Cerebellar nuclear complex (tissue), 1 donor: Measurements from ENCODE around the gene SPATA1.
"Not testable (repeated sequence)": the region's sequence is repeated elsewhere in the genome, so short reads cannot be mapped to it uniquely, and the experiment has no call there.

Experiments used
- DNase-seq, 2 experiments: peaks; one replicate each; lab custom pipeline; 2025; lab: John Stamatoyannopoulos, UW

SPATA1 gene

GRCh38 chr1:84506002-84506728 is at the start of gene SPATA1, which contains the start of gene GNG5:
Gene SPATA1, plus strand, starts transcription at chr1:84506386. Its CDS starts 9,974 bp downstream, at chr1:84516360.
Gene GNG5, minus strand, starts transcription at chr1:84506581. Its CDS starts 490 bp downstream, at chr1:84506091.
- DNase-seq: peak in 1 of 2 experiments; percentile 61

DNA sequence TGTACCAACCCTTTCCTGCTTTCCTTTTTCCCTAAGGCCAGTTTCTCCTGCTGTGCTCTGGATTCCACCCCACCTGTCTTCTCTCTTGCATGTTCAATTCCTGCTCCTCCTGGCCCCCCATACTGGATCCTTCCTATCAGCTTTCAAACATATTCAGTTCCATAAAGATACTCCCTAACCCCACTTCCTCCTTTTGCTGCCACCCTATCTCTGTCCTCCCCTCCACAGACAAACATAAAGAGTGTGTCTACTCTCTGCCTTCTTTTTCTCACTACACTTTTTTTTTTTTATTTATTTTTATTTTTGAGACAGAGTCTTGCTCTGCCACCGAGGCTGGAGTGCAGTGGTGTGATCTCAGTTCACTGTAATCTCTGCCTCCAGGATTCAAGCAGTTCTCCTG is 44.1 kb upstream of the SPATA1 start:
- no peak for DNase-seq

- no peak for DNase-seq
Measured at GRCh38 chr1:84467298-84467697, 38.9 kb upstream of the SPATA1 start.

- DNase-seq: no peak
Measured at GRCh38 chr1:84476225-84476624, 30.0 kb upstream of the SPATA1 start.

DNA sequence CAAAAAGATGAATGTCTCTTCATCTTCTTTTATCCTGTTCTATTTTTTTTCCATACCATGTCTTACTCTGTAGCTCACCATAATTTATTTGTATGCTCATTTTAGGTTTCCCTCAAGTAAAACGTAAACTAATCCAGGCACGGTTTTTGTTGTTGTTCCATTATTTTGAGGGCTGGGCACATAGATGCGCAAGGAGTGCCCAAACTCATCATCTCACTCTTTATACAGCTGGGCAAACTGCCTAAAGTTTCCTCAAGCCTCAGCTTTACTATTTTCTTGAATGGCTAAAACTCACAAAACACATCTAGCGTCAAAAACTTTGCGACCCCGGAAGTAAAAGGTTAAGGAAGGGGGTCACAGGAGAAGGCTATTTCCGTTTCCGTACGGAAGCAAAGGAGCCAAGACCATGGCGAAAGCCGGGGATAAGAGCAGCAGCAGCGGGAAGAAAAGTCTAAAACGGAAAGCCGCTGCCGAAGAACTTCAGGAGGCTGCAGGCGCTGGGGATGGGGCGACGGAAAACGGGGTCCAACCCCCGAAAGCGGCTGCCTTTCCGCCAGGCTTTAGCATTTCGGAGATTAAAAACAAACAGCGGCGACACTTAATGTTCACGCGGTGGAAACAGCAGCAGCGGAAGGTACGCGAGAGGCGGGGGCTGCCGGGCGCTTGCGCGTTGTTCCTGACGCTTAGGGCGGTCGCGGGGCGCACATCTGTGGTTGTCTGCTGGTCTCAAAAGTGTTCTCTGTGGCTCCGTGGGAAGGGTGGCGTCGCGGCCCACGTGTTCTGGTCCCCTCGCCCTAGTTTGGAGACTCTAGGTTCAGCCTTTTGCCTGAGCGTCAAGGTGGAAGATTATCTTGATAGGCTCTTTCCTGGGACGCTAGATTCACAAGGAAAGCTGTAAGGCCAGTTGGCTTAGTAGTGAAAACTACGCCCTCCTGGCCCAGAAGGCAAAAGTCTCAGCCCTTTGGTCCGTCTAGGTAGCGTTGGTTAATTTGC is 27.0 kb upstream of the SPATA1 start, which contains the start of gene RPF1:
RPF1 (plus strand) TSS at position 391 of the 993 bp plus-strand sequence; CDS start at position 407, 16 bp downstream.
- no peak for DNase-seq

- DNase-seq: no peak
Measured at GRCh38 chr1:84479998-84480397, 26.2 kb upstream of the SPATA1 start.

- DNase-seq: no peak
Measured at GRCh38 chr1:84480650-84481049, 25.5 kb upstream of the SPATA1 start.

GRCh38 chr1:84481317-84481716 is 24.9 kb upstream of the SPATA1 start:
- no peak for DNase-seq

DNA sequence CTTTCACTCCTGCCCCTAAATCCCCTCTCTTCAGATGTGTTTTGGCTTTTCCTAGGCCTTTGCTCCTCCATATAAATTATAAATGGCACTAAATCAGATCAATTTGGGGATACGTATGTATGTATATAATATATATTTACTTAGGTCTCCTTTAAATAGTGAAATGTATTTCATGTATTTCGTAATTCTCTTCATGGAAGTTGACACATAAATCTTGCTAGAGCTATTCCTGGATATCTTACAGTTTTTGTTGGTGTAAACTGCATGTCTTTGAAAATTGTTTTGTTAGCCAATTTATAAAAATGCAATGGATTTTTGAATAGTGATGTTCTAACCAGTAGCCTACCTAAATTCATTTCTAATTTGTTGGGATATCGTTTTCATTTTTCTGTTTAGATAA is 18.1 kb upstream of the SPATA1 start:
- DNase-seq: no peak

DNA sequence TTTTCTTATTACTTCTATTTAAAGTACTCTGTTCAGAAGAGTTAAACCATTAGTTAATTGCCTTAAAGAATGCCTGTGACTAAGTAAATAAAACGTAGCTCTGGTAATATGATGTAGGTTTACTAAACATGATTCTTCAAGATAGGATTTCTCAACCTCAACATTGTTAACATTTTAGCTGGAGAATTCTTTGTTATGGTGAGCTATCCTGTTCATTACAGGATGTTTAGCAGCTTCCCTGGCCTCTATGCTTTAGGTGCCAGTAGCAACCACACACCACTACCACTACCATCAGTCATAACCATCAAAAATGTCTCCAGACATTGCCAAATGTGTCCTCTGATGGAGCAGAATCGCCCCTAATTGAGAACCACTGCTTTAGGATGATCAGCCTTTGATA is 16.4 kb upstream of the SPATA1 start:
- no peak for DNase-seq

DNA sequence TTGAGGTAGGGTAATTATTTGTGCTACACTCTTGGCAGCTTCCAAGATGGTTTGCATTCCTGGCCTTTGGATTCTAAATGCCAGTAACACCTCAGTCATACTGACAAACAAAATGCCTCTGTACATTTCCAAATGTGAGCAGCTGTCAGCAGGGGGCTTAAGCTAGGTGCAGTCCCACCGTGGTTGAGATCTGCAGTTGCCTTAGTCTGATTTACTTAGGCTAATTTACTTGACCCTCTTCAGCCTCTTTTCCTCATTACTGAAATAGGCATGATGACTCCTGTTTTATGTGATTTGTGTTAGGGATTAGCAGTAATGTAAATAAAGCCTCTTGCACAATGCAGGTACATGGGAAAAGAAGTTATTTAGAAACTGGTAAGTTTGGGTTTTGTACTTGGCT is 13.5 kb upstream of the SPATA1 start:
- DNase-seq: no peak

- no peak for DNase-seq
Measured at GRCh38 chr1:84493747-84494146, 12.4 kb upstream of the SPATA1 start.

GRCh38 chr1:84496498-84496897 is 9.7 kb upstream of the SPATA1 start:
- DNase-seq: no peak

DNA sequence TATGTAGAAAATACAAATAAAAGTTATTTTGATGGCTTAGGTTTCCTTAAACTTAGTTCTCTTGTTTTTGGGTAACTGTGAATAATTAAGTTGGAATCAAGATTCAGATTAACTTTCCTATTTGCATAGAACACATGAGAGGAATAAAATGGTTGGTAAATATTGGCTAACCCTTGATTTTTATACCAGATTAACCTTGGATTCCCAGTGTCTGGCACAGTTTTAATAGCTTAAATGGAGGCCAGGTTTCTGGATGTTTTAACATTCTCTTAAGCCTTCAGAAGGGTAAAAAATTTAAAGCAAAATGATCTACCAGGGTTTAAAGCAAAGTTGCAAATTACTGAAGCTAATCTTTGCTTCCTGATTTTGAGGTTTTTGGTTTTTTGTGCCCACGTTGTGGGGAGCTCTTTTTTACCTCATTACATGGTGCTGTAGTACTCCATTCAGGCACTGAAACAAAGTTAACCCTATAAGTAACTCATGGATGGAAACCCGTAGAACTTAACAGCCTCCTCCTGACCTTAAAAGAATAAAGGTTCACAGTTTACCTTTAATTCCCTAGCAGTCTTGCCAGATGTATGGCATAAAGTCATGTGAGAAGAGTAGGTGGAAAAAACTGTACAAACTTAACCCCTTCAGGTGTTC is 8.4 kb upstream of the SPATA1 start:
- no peak for DNase-seq

GRCh38 chr1:84502927-84503326 is 3.3 kb upstream of the SPATA1 start:
- no peak for DNase-seq

DNA sequence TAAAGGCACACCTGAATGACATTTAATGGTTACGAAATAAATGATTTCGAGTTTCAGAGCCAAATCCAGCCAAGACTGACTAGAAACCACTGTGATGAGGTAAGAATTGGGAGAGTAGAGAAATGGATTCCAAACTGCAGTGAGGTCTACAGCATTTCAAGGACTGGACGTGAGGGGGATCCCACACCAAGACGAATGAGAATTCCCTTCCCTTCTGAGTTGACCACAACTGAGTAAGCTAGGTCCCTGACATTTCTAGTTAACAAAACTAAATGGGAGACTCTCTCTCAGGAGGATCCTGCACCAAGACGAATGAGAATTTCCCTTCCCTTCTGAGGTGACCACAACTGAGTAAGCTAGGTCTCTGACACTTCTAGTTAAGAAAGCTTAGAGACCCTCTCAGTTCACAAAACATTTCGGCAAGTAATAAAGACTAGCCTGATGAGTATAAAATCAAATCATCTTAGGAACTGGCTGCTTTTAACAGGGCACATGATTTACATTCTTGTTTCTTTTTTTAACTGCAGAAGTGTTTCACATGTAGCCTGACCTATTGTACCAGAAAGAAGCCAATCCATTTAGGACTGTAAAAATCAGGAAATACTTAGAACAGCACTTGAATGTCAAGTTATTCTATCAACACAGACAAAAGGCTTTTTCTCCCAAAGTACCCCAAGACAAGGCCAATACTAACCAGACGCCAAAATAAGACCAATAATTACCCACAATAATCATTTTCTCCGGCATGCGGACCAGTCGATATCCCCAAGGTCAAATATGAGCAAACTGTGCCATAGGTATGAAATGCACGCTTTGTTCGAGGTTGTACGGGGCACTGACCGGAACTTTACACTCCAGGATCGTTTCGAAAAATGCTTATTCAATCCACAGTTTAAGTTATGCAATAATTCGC is 1.4 kb upstream of the SPATA1 start:
- no peak for DNase-seq

GRCh38 chr1:84505493-84506001 is 639 bp upstream of the SPATA1 start:
- no peak for DNase-seq

- DNase-seq: no peak
Measured at GRCh38 chr1:84506729-84507453, 705 bp downstream of the SPATA1 start.

DNA sequence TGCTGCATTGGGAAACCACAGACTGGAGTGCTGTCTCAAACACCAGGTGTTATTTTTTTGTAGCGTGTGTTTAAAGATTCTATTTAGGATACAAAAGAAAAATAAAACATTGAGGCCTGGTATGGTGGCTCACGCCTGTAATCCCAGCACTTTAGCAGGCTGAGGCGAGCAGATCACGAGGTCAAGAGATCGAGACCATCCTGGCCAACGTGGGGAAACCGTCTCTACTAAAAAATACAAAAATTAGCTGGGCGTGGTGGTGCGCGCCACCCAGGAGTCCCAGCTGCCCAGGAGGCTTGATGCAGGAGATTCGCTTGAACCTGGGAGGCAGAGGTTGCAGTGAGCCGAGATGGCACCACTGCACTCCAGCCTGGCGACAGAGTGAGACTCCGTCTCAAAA is 1.7 kb downstream of the SPATA1 start:
- not testable (repeated sequence) for DNase-seq

DNA sequence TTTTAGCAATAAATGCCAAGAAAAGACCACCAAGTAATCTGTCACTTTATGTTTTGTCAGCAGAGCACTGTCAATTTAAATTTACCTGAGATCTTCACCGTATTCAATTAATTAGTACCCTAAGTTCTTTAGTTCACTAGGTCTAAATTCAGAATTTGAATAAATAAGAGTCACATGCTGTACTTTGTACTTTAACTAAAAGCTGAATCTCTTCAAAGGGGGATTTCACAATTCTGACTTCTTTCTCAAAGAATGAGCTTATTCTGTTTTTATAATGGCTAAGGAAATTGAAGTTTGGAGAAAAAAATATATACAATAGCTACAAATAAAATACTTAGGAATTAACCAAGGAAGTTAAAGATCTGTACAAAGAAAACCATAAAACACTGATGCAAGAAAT is 2.3 kb downstream of the SPATA1 start:
- no peak for DNase-seq
